Measurements from ENCODE around the gene RPS6KA1.

GRCh38 chr1:26556111-26556510, 26.6 kb downstream of the RPS6KA1 start:
- TF ChIP-seq POLR2A (IDR thresholded peaks at IDR 0.05) (no peak), CTCF (IDR thresholded peaks at IDR 0.05) (no peak)

All from upper lobe of left lung (tissue), 4 donors.